HEK293 (cell line): ENCODE results near the gene SLC38A9.

ENCODE experiments used
- CTCF ChIA-PET: fragments of 350-600 bp; formaldehyde crosslinking; extraction: SDS; loops from one replicate; lab custom pipeline; 2021; ENCODE audit warnings: antibody characterized with exemption; lab: Yijun Ruan, JAX
- POLR2A ChIA-PET: fragments of 300-600 bp; formaldehyde crosslinking; extraction: SDS; loops from one replicate; lab custom pipeline; 2020; ENCODE audit warnings: antibody characterized with exemption, inconsistent platforms; lab: Yijun Ruan, JAX
- H3K27ac ChIP-seq: fragments of 200-500 bp; sonication (Bioruptor generic); 2 replicates; pipeline ENCODE4 v1.5.1; 2014; ENCODE audit warnings: low read depth, low read length, control low read depth, inconsistent platforms; ENCODE audit errors: extremely low read depth
- H3K36me3 ChIP-seq, 2 experiments: fragments of 200-500 bp in 1 of 2; sonication (Bioruptor generic) in 1 of 2; 1 replicate in 1 of 2; 2 replicates in 1 of 2; pipeline ENCODE4 v1.5.1; 2014 to 2017; ENCODE audit warnings: inconsistent platforms in 2 of 2, low read length in 2 of 2; ENCODE audit not compliant: control insufficient read depth in 2 of 2, insufficient read depth in 1 of 2
- H3K4me1 ChIP-seq: fragments of 200-500 bp; sonication (Bioruptor generic); 2 replicates; pipeline ENCODE4 v1.5.1; 2014; ENCODE audit warnings: mild to moderate bottlenecking, low read length, inconsistent platforms; ENCODE audit not compliant: control insufficient read depth, insufficient read depth
- H3K4me3 ChIP-seq: 2 replicates; pipeline ENCODE4 v1.5.1; 2011; ENCODE audit warnings: low read depth, mild to moderate bottlenecking, control low read depth, low read length, moderate library complexity
- H3K9me3 ChIP-seq: fragments of 200-500 bp; sonication (Bioruptor generic); 2 replicates; pipeline ENCODE4 v1.5.1; 2014; ENCODE audit warnings: low read depth, low read length, inconsistent platforms; ENCODE audit not compliant: control insufficient read depth, insufficient read depth
- EGR2 ChIP-seq: fragments of 450-650 bp; formaldehyde crosslinking; IDR thresholded peaks from 2 replicates; pipeline ENCODE4 v1.5.1; 2016; ENCODE audit warnings: low read depth, missing biosample characterization, missing genetic modification characterization
- HIC1 ChIP-seq: fragments of 450-650 bp; formaldehyde crosslinking; IDR thresholded peaks from 2 replicates; pipeline ENCODE4 v1.5.1; 2016; ENCODE audit warnings: missing biosample characterization, missing genetic modification characterization
- OVOL3 ChIP-seq: fragments of 450-650 bp; formaldehyde crosslinking; IDR thresholded peaks from 2 replicates; pipeline ENCODE4 v1.5.1; 2016; ENCODE audit warnings: missing biosample characterization, missing genetic modification characterization
- PRDM1 ChIP-seq: fragments of 450-650 bp; formaldehyde crosslinking; IDR thresholded peaks from 2 replicates; pipeline ENCODE4; 2016; ENCODE audit warnings: missing biosample characterization, missing genetic modification characterization
- SCRT1 ChIP-seq: fragments of 450-650 bp; formaldehyde crosslinking; IDR thresholded peaks from 2 replicates; pipeline ENCODE4 v1.5.1; 2016; ENCODE audit warnings: missing biosample characterization, missing genetic modification characterization, borderline replicate concordance
- ZBTB20 ChIP-seq: fragments of 450-650 bp; formaldehyde crosslinking; IDR thresholded peaks from 2 replicates; pipeline ENCODE4 v1.5.1; 2016; ENCODE audit warnings: missing biosample characterization, missing genetic modification characterization
- ZBTB26 ChIP-seq: fragments of 450-650 bp; formaldehyde crosslinking; optimal IDR thresholded peaks from 2 replicates; pipeline ENCODE3; 2016; ENCODE audit warnings: missing biosample characterization, mild to moderate bottlenecking, missing genetic modification characterization
- ZBTB44 ChIP-seq: fragments of 450-650 bp; IDR thresholded peaks from 2 replicates; pipeline ENCODE4 v1.5.1; 2018; ENCODE audit warnings: missing biosample characterization, mild to moderate bottlenecking, missing genetic modification characterization
- ZBTB7A ChIP-seq: fragments of 450-650 bp; formaldehyde crosslinking; IDR thresholded peaks from 2 replicates; pipeline ENCODE4 v1.5.1; 2016; ENCODE audit warnings: low read depth, missing biosample characterization, missing genetic modification characterization
- ZNF221 ChIP-seq: fragments of 450-650 bp; formaldehyde crosslinking; IDR thresholded peaks from 2 replicates; pipeline ENCODE4 v1.5.1; 2017; ENCODE audit warnings: missing biosample characterization, missing genetic modification characterization, borderline replicate concordance
- ZNF223 ChIP-seq: fragments of 450-650 bp; formaldehyde crosslinking; IDR thresholded peaks from 2 replicates; pipeline ENCODE4 v1.5.1; 2016; ENCODE audit warnings: missing biosample characterization, missing genetic modification characterization
- ZNF302 ChIP-seq: fragments of 450-650 bp; formaldehyde crosslinking; IDR thresholded peaks from 2 replicates; pipeline ENCODE4 v1.5.1; 2016; ENCODE audit warnings: missing biosample characterization, missing genetic modification characterization, low read depth
- ZNF398 ChIP-seq: fragments of 450-650 bp; formaldehyde crosslinking; IDR thresholded peaks from 2 replicates; pipeline ENCODE4 v1.5.1; 2017; ENCODE audit warnings: missing biosample characterization, missing genetic modification characterization
- ZNF426 ChIP-seq: fragments of 450-650 bp; formaldehyde crosslinking; IDR thresholded peaks from 2 replicates; pipeline ENCODE4 v1.5.1; 2017; ENCODE audit warnings: missing biosample characterization, missing genetic modification characterization, mild to moderate bottlenecking, inconsistent platforms, moderate library complexity
- ZNF514 ChIP-seq: fragments of 450-650 bp; formaldehyde crosslinking; IDR thresholded peaks from 2 replicates; pipeline ENCODE4 v1.5.1; 2016; ENCODE audit warnings: missing biosample characterization, missing genetic modification characterization
- ZNF561 ChIP-seq: fragments of 450-650 bp; IDR thresholded peaks from 2 replicates; pipeline ENCODE4 v1.5.1; 2018; ENCODE audit warnings: missing biosample characterization, missing genetic modification characterization, borderline replicate concordance
- ZNF626 ChIP-seq: fragments of 450-650 bp; sonication (Bioruptor Pico); formaldehyde crosslinking; IDR thresholded peaks from 2 replicates; pipeline ENCODE4 v1.5.1; 2018; ENCODE audit warnings: missing biosample characterization, missing genetic modification characterization, inconsistent platforms
- ZSCAN4 ChIP-seq: fragments of 450-650 bp; formaldehyde crosslinking; IDR thresholded peaks from 2 replicates; pipeline ENCODE4 v1.5.1; 2017; ENCODE audit warnings: missing biosample characterization, missing genetic modification characterization

SLC38A9 gene

GRCh38 chr5:55692106-55692417 lies 20.1 kb downstream of the SLC38A9 start:
- no peak overlapping the region for H3K4me3 ChIP-seq
- CTCF ChIA-PET: interaction anchor here (0.6 to 2.7 kb wide), 43 partner anchors 9 to 1103 kb away, joined by 3 to 12 read pairs (median 4); partner anchors contain the start of gene CCNO
- H3K4me1 ChIP-seq: no peaks in the 10 kb centered on the region
- peaks cover 1 to 5% of the 10 kb centered on the region in 2 experiments; a peak in 1 of 3 replicates for H3K36me3 ChIP-seq
- TF ChIP-seq ZNF426 (tag by site-specific recombination) (no peak), ZNF221 (tag by site-specific recombination) (no peak), ZSCAN4 (tag by site-specific recombination) (no peak), EGR2 (tag by site-specific recombination) (no peak), ZBTB44 (tag by site-specific recombination) (no peak), OVOL3 (tag by site-specific recombination) (no peak), ZBTB20 (no peak), ZBTB26 (tag by site-specific recombination) (no peak), ZNF514 (no peak), PRDM1 (no peak), ZNF398 (tag by site-specific recombination) (no peak), SCRT1 (tag by site-specific recombination) (no peak), ZBTB7A (no peak), ZNF223 (tag by site-specific recombination) (no peak), HIC1 (tag by site-specific recombination) (no peak), ZNF626 (tag by site-specific recombination) (no peak), ZNF302 (no peak), ZNF561 (tag by site-specific recombination) (no peak)
- TF ChIP-seq, all 188 proteins: peak for 0
- POLR2A ChIA-PET: interaction anchor here (0.9 to 1.1 kb wide), 2 partner anchors 58 to 99 kb away, joined by 3 read pairs; no protein-coding TSS in a partner anchor
- H3K9me3 ChIP-seq: no peaks in the 10 kb centered on the region
- no peak overlapping the region for H3K27ac ChIP-seq
